Neural cell (in vitro differentiated cells): ENCODE results near the gene SPRYD3.

Source experiments
- CTCF ChIP-seq: fragments of 450-650 bp; IDR thresholded peaks from 2 replicates; pipeline ENCODE4 v1.5.1; 2014; ENCODE audit warnings: antibody characterized with exemption, mild to moderate bottlenecking, moderate library complexity; ENCODE audit not compliant: poor library complexity, severe bottlenecking
- EP300 ChIP-seq: fragments of 450-650 bp; conservative IDR thresholded peaks from 2 replicates; pipeline ENCODE4 v1.6.1; 2014; ENCODE audit warnings: antibody characterized with exemption, mild to moderate bottlenecking, moderate library complexity; ENCODE audit not compliant: poor library complexity, severe bottlenecking
- EZH2 ChIP-seq: fragments of 200-600, 300-800 bp; shearing (Covaris generic), sonication (generic); IDR thresholded peaks from 2 replicates; pipeline ENCODE4 v1.6.1; 2014; ENCODE audit warnings: antibody characterized with exemption, low read length, borderline replicate concordance, mild to moderate bottlenecking; ENCODE audit not compliant: insufficient read depth, poor library complexity, severe bottlenecking
- MXI1 ChIP-seq: fragments of 450-650 bp; conservative IDR thresholded peaks from 2 replicates; pipeline ENCODE4 v1.6.1; 2014; ENCODE audit warnings: antibody characterized with exemption, mild to moderate bottlenecking; ENCODE audit not compliant: poor library complexity, severe bottlenecking
- POLR2AphosphoS5 ChIP-seq: IDR thresholded peaks from 2 replicates; pipeline ENCODE4 v1.6.1; 2012
- RAD21 ChIP-seq: fragments of 450-650 bp; conservative IDR thresholded peaks from 2 replicates; pipeline ENCODE4 v1.6.1; 2014; ENCODE audit warnings: antibody characterized with exemption, mild to moderate bottlenecking, moderate library complexity
- REST ChIP-seq: IDR thresholded peaks from 2 replicates; pipeline ENCODE4 v1.6.1; 2012; ENCODE audit warnings: borderline replicate concordance
- SMC3 ChIP-seq: fragments of 450-650 bp; conservative IDR thresholded peaks from 2 replicates; pipeline ENCODE4 v1.6.1; 2014; ENCODE audit warnings: antibody characterized with exemption, mild to moderate bottlenecking, moderate library complexity; ENCODE audit not compliant: poor library complexity
- TAF1 ChIP-seq: IDR thresholded peaks from 2 replicates; pipeline ENCODE4 v1.6.1; 2012; ENCODE audit warnings: low read depth

- TF ChIP-seq EZH2: no peak
- TF ChIP-seq CTCF: no peak
- TF ChIP-seq REST: no peak
- no peak for TF ChIP-seq TAF1
- no peak for TF ChIP-seq POLR2AphosphoS5
- no peak for TF ChIP-seq EP300
- TF ChIP-seq RAD21: no peak
- TF ChIP-seq MXI1: no peak
- TF ChIP-seq SMC3: no peak
Measured at GRCh38 chr12:53063708-53064612, 15.2 kb downstream of the SPRYD3 start.
